Nephron (organoid): ENCODE results near the gene GNS.
A peak's percentile ranks its signal among the peaks of the same experiment; 100 is the strongest.

ENCODE experiments used
- H3K27ac Mint-ChIP-seq, 3 experiments: 2 replicates each; pipeline ENCODE4 v1.8.0; 2020; ENCODE audit warnings: mixed read lengths in 3 of 3, mild to moderate bottlenecking in 2 of 3, moderate library complexity in 1 of 3
- H3K27me3 Mint-ChIP-seq: 2 replicates; pipeline ENCODE4 v1.8.0; 2021; ENCODE audit warnings: low read depth, mild to moderate bottlenecking, moderate library complexity, mixed read lengths
- H3K36me3 Mint-ChIP-seq: 2 replicates; pipeline ENCODE4 v1.8.0; 2020; ENCODE audit warnings: low read depth, mixed read lengths
- H3K4me1 Mint-ChIP-seq: 2 replicates; pipeline ENCODE4 v1.8.0; 2020; ENCODE audit warnings: mixed read lengths
- H3K4me3 Mint-ChIP-seq, 3 experiments: 2 replicates each; pipeline ENCODE4 v1.8.0; 2020; ENCODE audit warnings: mild to moderate bottlenecking in 3 of 3, mixed read lengths in 3 of 3, moderate library complexity in 2 of 3
- H3K9me3 Mint-ChIP-seq: 2 replicates; pipeline ENCODE4 v1.8.0; 2020; ENCODE audit warnings: mixed read lengths
- CTCF ChIP-seq, 3 experiments: fragments of 200-600 bp; sonication (generic); IDR thresholded peaks; one replicate each; pipeline ENCODE4 v1.5.0; 2021; ENCODE audit warnings: antibody characterized with exemption in 3 of 3; ENCODE audit not compliant: unreplicated experiment in 3 of 3

Gene GNS

GRCh38 chr12:64682572-64683277, 76.5 kb downstream of the GNS start:
- Mint-ChIP-seq H3K36me3 (peaks cover 16% of the 10 kb centered on the region), H3K4me3 (peak overlapping the region in 1 of 3 experiments; percentile 19), H3K4me1 (peaks cover 45% of the 10 kb centered on the region), H3K27me3 (peaks cover 3% of the 10 kb centered on the region), H3K9me3 (no peaks in the 10 kb centered on the region), H3K27ac (peak overlapping the region; percentile 26 to 47 (median 40))
- TF ChIP-seq CTCF (IDR thresholded peaks at IDR 0.05; ENCODE audit: unreplicated experiment in 3 of 3): no peak

- H3K27me3 Mint-ChIP-seq: peaks cover 8% of the 10 kb centered on the region
- no peak for TF ChIP-seq CTCF (IDR thresholded peaks at IDR 0.05; ENCODE audit: unreplicated experiment in 3 of 3)
- H3K4me3 Mint-ChIP-seq: peak overlapping the region in 1 of 3 experiments; percentile 22
- H3K36me3 Mint-ChIP-seq: peaks cover 12% of the 10 kb centered on the region
- no peaks in the 10 kb centered on the region for H3K9me3 Mint-ChIP-seq
- H3K4me1 Mint-ChIP-seq: peaks cover 40% of the 10 kb centered on the region
- H3K27ac Mint-ChIP-seq: peak overlapping the region; percentile 31 to 58 (median 49)
Measured at GRCh38 chr12:64681200-64682052, 77.8 kb downstream of the GNS start.

- H3K9me3 Mint-ChIP-seq: no peaks in the 10 kb centered on the region
- H3K4me3 Mint-ChIP-seq: no peak overlapping the region
- H3K36me3 Mint-ChIP-seq: peaks cover 6% of the 10 kb centered on the region
- H3K4me1 Mint-ChIP-seq: peaks cover 45% of the 10 kb centered on the region
- H3K27me3 Mint-ChIP-seq: peaks cover 8% of the 10 kb centered on the region
- peak overlapping the region in 1 of 3 experiments; percentile 16 for H3K27ac Mint-ChIP-seq
- TF ChIP-seq CTCF (IDR thresholded peaks at IDR 0.05; ENCODE audit: unreplicated experiment in 3 of 3): no peak
Measured at GRCh38 chr12:64680235-64680634, 79.0 kb downstream of the GNS start.

GRCh38 chr12:64679487-64680001, 79.7 kb downstream of the GNS start:
- no peak for TF ChIP-seq CTCF (IDR thresholded peaks at IDR 0.05; ENCODE audit: unreplicated experiment in 3 of 3)
- Mint-ChIP-seq H3K9me3 (no peaks in the 10 kb centered on the region), H3K27me3 (peaks cover 8% of the 10 kb centered on the region), H3K27ac (peak overlapping the region in 1 of 3 experiments; percentile 16), H3K36me3 (peaks cover 5% of the 10 kb centered on the region), H3K4me3 (no peak overlapping the region), H3K4me1 (peaks cover 48% of the 10 kb centered on the region)

- no peaks in the 10 kb centered on the region for H3K9me3 Mint-ChIP-seq
- peaks cover 54% of the 10 kb centered on the region for H3K4me1 Mint-ChIP-seq
- H3K4me3 Mint-ChIP-seq: no peak overlapping the region
- TF ChIP-seq CTCF (IDR thresholded peaks at IDR 0.05; ENCODE audit: unreplicated experiment in 3 of 3): no peak
- no peak overlapping the region for H3K27ac Mint-ChIP-seq
- H3K36me3 Mint-ChIP-seq: peaks cover 3% of the 10 kb centered on the region
- H3K27me3 Mint-ChIP-seq: peaks cover 8% of the 10 kb centered on the region
Measured at GRCh38 chr12:64678835-64679234, 80.4 kb downstream of the GNS start.
